ENCODE measurements around the gene ITPR1. TPM values are rescaled to one million over a fixed set of nuclear protein-coding genes. Genes with fewer than 3 reads are reported as not detected.

The ITPR1 gene
- total RNA-seq, 1 donor from 2014 or later: 6.7 TPM

GRCh38 chr3:4493941-4494894 lies 1.1 kb downstream of the ITPR1 start:
- H3K4me3 Mint-ChIP-seq (ENCODE audit: unreplicated experiment): peak overlapping the region; percentile 93
- no peak overlapping the region for H3K27ac Mint-ChIP-seq (ENCODE audit: unreplicated experiment)
- Histone ChIP-seq H3K9me3 (ENCODE audit: insufficient read depth, low read depth, low read length) (no peaks in the 10 kb centered on the region), H3K9ac (ENCODE audit: low read length) (peak overlapping the region; percentile 81), H3K4me1 (ENCODE audit: insufficient read depth, low read length) (peaks cover 9% of the 10 kb centered on the region), H3K79me2 (ENCODE audit: insufficient read depth, low read length) (no peaks in the 10 kb centered on the region), H4K20me1 (ENCODE audit: insufficient read depth, low read length) (no peaks in the 10 kb centered on the region), H3K4me2 (ENCODE audit: low read length) (peak overlapping the region; percentile 99), H3K4me3 (ENCODE audit: insufficient read depth, low read depth, low read length) (peak overlapping the region; percentile 82), H3K27ac (ENCODE audit: low read depth, low read length) (no peak overlapping the region), H3K27me3 (ENCODE audit: insufficient read depth, low read length) (peaks cover 33% of the 10 kb centered on the region), H3K36me3 (ENCODE audit: insufficient read depth, low read length) (no peaks in the 10 kb centered on the region), H2AFZ (ENCODE audit: low read depth, low read length) (peak overlapping the region; percentile 53)
- H3K4me1 Mint-ChIP-seq (ENCODE audit: low read depth, unreplicated experiment): no peaks in the 10 kb centered on the region
- DNase-seq (ENCODE audit: low read depth) (peak; percentile 18), FAIRE-seq (no peak)
- peaks cover 33% of the 10 kb centered on the region for H3K27me3 Mint-ChIP-seq (ENCODE audit: low read depth, unreplicated experiment)
- TF ChIP-seq CTCF (IDR thresholded peaks at IDR 0.05; ENCODE audit: insufficient read depth, low read depth, low read length) (no peak), EZH2 (IDR thresholded peaks at IDR 0.05; ENCODE audit: insufficient read depth, low read length) (no peak)
- H3K36me3 Mint-ChIP-seq (ENCODE audit: low read depth, unreplicated experiment): no peaks in the 10 kb centered on the region
- no peaks in the 10 kb centered on the region for H3K9me3 Mint-ChIP-seq (ENCODE audit: unreplicated experiment)

GRCh38 chr3:4494895-4495264 lies 1.7 kb downstream of the ITPR1 start:
- Histone ChIP-seq H4K20me1 (ENCODE audit: insufficient read depth, low read length) (no peaks in the 10 kb centered on the region), H2AFZ (ENCODE audit: low read depth, low read length) (no peak overlapping the region), H3K9me3 (ENCODE audit: insufficient read depth, low read depth, low read length) (no peaks in the 10 kb centered on the region), H3K4me3 (ENCODE audit: insufficient read depth, low read depth, low read length) (no peak overlapping the region), H3K4me2 (ENCODE audit: low read length) (peak overlapping the region; percentile 99), H3K27ac (ENCODE audit: low read depth, low read length) (no peak overlapping the region), H3K79me2 (ENCODE audit: insufficient read depth, low read length) (no peaks in the 10 kb centered on the region), H3K27me3 (ENCODE audit: insufficient read depth, low read length) (peaks cover 27% of the 10 kb centered on the region), H3K9ac (ENCODE audit: low read length) (no peak overlapping the region), H3K4me1 (ENCODE audit: insufficient read depth, low read length) (peaks cover 9% of the 10 kb centered on the region), H3K36me3 (ENCODE audit: insufficient read depth, low read length) (no peaks in the 10 kb centered on the region)
- H3K4me1 Mint-ChIP-seq (ENCODE audit: low read depth, unreplicated experiment): no peaks in the 10 kb centered on the region
- no peaks in the 10 kb centered on the region for H3K9me3 Mint-ChIP-seq (ENCODE audit: unreplicated experiment)
- peaks cover 29% of the 10 kb centered on the region for H3K27me3 Mint-ChIP-seq (ENCODE audit: low read depth, unreplicated experiment)
- no peak for TF ChIP-seq CTCF (IDR thresholded peaks at IDR 0.05; ENCODE audit: insufficient read depth, low read depth, low read length)
- FAIRE-seq (no peak), DNase-seq (ENCODE audit: low read depth) (no peak)
- H3K27ac Mint-ChIP-seq (ENCODE audit: unreplicated experiment): no peak overlapping the region
- H3K36me3 Mint-ChIP-seq (ENCODE audit: low read depth, unreplicated experiment): no peaks in the 10 kb centered on the region
- H3K4me3 Mint-ChIP-seq (ENCODE audit: unreplicated experiment): no peak overlapping the region
